ENCODE data around the gene TAPT1. TPM values are rescaled to one million over a fixed set of nuclear protein-coding genes. Genes with fewer than 3 reads are reported as not detected.
"Not testable (repeated sequence)": the region's sequence is repeated elsewhere in the genome, so short reads cannot be mapped to it uniquely, and the experiment has no call there.

TAPT1 gene
- total RNA-seq, 1 donor from 2014 or later = 11.8 TPM

- no peak for DNase-seq (ENCODE audit: low read depth in 2 of 2)
Measured at GRCh38 chr4:16176621-16177020, 49.6 kb downstream of the TAPT1 start.

GRCh38 chr4:16171831-16172230, 54.4 kb downstream of the TAPT1 start:
- DNase-seq (ENCODE audit: low read depth in 2 of 2) = no peak

DNA sequence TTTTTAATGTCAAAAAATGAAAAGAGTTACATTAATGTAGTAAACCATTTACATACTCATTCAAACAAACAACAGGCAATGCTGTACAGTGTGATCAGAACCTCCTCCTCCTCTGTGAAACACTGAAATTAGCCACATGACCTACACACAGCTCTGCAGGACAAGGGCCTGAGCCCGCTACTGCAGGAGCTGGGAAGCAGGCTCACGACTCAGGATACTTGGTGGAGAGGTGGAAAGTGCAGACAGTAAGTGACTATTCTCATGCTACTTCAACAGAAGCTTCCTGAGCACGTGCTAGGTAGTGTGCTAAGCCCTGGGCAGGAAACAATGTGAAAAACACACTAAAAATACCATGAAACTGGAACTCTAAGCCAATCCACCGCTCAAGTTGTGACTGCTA, 56.8 kb downstream of the TAPT1 start:
- peak in 1 of 2 donors; percentile 66 for DNase-seq (ENCODE audit: low read depth in 2 of 2)

DNA sequence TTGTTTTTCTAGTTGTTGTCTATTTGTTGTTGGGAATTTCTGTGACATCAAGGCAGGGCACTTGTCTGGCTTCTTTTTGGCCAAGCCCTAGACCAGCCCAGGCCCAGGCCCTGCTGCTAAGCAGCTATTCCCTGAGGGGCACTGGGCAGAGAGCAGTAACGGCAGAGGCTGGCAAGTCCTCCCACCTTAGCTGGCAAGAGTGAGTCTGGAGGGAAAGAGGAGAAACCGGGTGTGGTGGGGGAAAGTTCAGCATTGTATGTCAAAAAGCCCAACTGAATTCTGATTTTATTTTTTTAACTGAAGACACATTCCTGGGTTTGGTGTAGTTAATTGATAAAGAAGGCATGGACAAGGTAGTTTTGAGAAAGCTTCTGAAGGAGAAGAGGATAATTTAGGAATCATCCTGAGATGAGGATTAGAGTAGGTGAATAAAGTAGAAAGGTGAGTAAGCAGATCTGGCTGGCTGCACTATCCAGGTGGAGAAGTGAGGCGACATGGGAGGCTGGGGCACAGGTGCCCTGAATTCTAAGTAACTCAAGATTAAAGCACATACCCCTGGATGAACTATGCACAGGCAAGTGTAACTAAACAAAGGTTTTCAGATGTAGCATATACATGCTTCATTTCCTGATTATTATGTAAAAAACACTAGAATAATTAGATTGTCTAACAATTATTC, 57.4 kb downstream of the TAPT1 start:
- no peak for DNase-seq (ENCODE audit: low read depth in 2 of 2)

DNA sequence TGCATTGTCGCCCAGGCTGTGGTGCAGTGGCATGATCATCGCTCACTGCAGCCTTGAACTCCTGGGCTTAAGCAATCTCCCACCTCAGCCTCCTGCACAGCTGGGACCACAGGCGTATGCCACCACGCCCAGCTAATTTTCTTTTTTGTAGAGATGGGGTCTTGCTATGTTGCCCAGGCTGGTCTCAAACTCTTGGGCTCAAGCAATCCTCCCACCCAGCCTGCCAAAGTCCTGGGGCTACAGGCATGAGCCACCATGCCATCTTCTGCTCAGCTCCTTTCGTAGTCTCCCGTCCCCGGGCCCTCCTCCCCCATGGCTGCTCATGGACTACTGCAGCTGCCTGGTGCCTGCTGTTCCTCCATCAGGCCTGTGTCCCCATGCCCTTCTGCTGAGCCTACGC, 58.1 kb downstream of the TAPT1 start:
- no peak for DNase-seq (ENCODE audit: low read depth in 2 of 2)

- no peak for DNase-seq (ENCODE audit: low read depth in 2 of 2)
Measured at GRCh38 chr4:16165931-16166330, 60.3 kb downstream of the TAPT1 start.

DNA sequence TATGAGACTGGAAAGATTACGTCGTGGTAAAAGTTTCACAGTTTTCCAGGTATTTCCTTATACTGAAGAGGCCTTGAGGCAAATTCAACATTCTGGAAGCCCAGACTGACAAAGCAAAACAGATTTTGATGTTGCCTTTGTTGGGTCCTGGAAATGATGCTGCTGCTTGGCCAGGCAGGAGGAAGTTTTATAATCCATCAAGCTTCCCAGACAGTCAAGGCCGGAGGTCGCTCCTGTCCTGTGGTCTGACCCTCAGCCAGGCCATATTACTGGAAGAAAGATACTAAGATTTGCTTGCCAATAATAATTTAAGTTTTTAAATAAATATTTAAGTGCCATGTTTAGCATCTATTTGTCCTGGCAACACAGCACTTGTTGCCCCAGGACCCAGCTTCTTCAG, 63.4 kb downstream of the TAPT1 start:
- DNase-seq (ENCODE audit: low read depth in 2 of 2) = peak in 1 of 2 donors; percentile 19

DNA sequence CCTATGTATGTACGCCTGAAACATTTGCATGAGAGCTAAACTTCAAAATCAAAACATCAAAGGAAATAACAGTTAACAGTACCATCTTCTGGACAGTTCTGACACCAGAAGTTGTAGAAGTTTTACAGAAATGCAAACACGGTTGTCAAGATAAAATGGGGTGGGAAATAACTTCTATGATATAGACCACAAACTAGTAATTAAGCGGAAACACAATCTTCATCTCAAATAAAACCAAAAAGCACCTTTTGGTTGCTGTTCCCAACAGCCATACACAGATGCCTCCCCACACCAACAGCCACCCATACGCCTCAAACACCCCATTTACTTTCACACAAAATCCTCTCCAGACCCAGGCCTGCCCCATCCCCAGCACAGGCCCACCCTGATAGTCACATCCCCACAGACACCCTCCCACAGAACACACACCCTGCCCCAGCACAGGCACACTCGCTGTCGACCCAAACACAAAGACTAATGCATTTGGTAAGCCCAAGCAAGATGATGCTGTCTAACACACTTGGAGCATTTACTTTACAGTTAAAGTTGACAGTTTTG, 64.3 kb downstream of the TAPT1 start:
- no peak for DNase-seq (ENCODE audit: low read depth in 2 of 2)

DNA sequence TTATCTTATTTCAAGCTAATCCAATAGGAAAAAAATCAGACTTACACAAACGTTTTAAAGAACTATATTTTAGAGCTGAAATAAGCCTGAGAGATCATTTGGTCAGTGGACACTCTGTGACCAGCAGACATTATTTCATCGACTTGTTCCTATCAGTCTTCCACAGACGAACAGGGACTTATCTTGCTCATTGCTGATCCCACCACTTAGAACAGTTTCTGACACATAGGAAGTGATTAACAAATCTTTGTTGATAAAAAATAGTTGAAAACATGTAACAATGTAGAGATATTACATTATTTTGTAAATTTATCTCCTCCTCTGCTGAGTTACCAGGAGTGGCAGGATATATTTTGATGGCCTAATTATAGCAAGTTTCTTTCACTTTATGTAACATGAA, 65.8 kb downstream of the TAPT1 start:
- DNase-seq (ENCODE audit: low read depth in 2 of 2) = peak in 1 of 2 donors; percentile 52

DNA sequence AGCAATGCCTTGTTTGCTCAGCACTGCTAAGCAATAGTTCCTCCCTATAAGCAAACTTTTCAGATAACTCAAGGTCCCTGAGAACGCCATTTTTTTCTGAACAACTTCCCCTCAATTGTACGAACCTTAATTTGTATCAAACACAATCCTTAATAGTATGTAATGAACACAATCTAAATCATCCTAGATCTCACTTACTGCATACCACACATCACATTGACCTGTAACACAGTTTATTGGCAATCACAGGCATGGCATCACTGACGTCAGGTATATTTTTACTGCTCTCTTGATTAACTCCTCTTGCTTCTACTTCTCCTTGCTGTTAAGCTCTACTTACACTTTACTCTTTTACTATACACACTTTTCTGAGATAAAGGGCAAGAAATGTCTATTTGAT, 67.0 kb downstream of the TAPT1 start:
- no peak for DNase-seq (ENCODE audit: low read depth in 2 of 2)

DNA sequence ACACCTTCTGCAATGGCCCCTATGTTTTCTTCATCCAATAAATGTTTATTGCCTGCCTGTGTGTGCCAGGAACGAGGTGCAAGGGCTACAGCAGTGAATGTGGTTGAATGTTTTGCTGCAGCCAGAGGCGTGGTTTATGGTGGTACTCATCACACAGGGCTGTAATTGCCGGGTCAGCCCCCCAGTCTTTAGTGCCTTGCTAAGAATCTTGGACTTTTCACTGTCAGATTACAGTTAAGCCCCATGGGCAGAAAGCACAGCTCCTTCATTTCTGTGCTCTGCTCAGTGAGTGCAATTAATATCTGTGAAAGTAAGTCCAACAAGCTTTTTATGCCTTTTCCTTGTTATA, 67.8 kb downstream of the TAPT1 start:
- no peak for DNase-seq (ENCODE audit: low read depth in 2 of 2)

DNA sequence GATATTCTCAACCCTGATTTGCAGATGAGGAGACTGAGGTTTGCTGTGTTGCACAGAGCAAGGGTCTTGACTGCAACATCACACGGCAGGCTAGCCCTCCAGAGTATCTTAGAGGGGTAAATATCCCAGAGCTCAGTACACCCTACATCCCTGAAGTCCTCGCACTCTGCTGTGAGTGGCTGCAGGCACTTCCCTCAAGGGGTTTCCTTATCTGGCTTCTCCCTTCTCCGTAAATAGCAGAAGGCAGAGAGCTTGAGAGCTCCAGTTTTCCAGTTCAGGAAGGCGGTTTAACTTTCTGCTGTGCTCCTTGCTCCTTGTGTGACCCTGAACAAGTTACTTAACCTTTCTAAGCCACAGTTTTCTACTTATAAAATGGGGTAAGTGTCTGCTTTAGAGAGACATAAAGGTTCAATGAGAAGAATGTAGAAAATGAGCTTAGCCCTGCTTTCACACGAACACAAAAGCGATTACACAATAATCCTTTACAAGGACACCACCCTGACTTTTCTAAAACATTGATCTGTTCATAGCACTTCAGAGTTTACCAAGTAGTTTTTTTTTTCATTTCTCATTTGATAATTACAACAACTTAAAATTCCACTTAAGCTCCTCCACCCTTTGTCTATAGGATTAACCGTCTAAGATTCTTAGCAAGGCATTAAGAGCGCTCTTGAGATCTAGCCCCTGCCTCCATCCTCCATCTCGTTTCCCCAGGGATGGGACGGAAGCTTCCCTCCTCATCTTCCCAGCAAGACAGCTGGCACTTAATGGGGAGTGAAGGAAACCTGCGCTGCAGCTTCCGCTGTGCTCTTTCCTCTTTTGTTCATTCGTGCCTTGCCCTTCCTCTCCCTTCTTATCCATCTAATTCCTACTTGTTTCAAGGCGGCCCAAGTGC, 68.4 kb downstream of the TAPT1 start:
- no peak for DNase-seq (ENCODE audit: low read depth in 2 of 2)

- DNase-seq (ENCODE audit: low read depth in 2 of 2) = no peak
Measured at GRCh38 chr4:16155528-16156169, 70.6 kb downstream of the TAPT1 start.

- DNase-seq (ENCODE audit: low read depth in 2 of 2) = no peak
Measured at GRCh38 chr4:16154451-16154850, 71.8 kb downstream of the TAPT1 start.

GRCh38 chr4:16150716-16151115, 75.6 kb downstream of the TAPT1 start:
- no peak for DNase-seq (ENCODE audit: low read depth in 2 of 2)

GRCh38 chr4:16144913-16145312, 81.4 kb downstream of the TAPT1 start:
- DNase-seq (ENCODE audit: low read depth in 2 of 2) = not testable (repeated sequence)

- no peak for DNase-seq (ENCODE audit: low read depth in 2 of 2)
Measured at GRCh38 chr4:16142598-16143310, 83.5 kb downstream of the TAPT1 start.

DNA sequence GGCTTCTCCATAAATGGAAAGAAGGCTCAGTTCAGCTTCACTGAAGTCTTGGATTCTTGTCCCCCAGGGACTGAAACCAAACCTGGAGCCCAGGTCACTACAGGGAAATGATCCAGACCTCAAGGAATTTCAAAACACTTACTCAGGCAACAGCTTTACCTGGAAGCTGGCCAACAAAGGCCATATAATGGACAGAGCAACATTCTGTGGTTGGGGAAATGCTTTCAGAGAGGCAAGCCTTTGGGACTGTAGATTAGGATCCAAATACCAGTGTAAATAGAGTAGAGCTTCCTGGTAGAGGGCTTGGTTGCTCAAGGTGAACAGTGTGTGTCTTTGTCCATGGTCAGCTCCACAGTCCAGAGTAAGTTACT, 85.4 kb downstream of the TAPT1 start:
- peak in 1 of 2 donors; percentile 75 for DNase-seq (ENCODE audit: low read depth in 2 of 2)

- DNase-seq (ENCODE audit: low read depth in 2 of 2) = no peak
Measured at GRCh38 chr4:16140231-16140878, 85.9 kb downstream of the TAPT1 start.

DNA sequence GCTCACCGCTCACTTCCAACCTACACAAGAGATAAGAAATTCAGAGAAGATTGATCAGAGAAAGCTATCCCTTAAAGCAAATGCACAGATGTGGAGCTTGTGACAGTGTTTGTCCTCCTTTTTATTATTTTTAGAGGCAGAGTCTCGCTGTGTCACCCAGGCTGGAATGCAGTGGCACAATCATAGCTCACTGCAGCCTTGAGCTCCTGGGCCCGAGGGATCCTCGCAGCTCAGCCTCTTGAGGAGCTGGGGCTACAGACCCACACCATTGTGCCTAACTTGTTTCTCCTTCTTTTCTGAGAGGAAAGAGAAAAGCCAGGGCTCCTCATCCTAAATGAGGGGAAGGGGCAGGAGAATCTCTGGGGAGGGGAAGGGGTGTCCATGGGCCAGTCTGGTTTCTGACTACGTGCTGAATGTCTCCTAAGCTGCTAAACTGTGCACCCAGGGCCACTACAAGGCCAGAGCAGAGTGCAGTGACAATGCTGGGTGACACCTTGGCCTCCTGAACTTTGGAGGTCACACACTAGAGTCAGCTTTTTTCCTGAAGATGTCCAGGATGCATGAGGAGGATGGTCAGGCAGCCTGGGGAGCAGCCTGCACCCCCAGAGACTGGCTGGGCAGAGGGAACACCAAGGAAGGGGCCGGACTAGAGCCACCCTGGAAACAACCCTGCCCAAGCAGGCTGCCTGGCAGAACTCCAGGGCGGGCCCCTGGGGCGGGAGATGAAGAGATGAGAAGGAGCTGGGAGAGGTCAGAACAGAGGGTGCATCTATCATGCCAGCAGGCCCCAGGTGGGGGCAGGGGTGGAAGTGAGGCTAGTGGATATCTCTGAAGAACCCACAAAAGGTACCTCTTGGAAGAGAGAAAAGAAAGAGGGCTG, 87.0 kb downstream of the TAPT1 start:
- DNase-seq (ENCODE audit: low read depth in 2 of 2) = no peak

Data from dermis microvascular lymphatic vessel endothelial cell (primary cell).